Anterior cingulate cortex (tissue), 58 donors: ENCODE results near the gene FAHD1.
A peak's percentile ranks its signal among the peaks of the same experiment; 100 is the strongest.

ENCODE experiments used
- DNase-seq, 58 donors: peaks; one replicate each; lab custom pipeline; 2025; lab: John Stamatoyannopoulos, UW

FAHD1 gene

GRCh38 chr16:1826691-1827573, at the start of gene FAHD1, which contains the start of gene HAGH:
FAHD1 (plus strand) TSS chr16:1827206; CDS start chr16:1827239, 33 bp downstream.
HAGH (minus strand) TSS chr16:1826825; CDS start chr16:1826787, 38 bp downstream.
- DNase-seq: peak; percentile 45 to 99 (median 92)

- no peak for DNase-seq
Measured at GRCh38 chr16:1777375-1778199, 49.4 kb upstream of the FAHD1 start.

- DNase-seq: no peak
Measured at GRCh38 chr16:1778200-1779179, 48.5 kb upstream of the FAHD1 start.

GRCh38 chr16:1779234-1779701, 47.7 kb upstream of the FAHD1 start:
- no peak for DNase-seq

DNA sequence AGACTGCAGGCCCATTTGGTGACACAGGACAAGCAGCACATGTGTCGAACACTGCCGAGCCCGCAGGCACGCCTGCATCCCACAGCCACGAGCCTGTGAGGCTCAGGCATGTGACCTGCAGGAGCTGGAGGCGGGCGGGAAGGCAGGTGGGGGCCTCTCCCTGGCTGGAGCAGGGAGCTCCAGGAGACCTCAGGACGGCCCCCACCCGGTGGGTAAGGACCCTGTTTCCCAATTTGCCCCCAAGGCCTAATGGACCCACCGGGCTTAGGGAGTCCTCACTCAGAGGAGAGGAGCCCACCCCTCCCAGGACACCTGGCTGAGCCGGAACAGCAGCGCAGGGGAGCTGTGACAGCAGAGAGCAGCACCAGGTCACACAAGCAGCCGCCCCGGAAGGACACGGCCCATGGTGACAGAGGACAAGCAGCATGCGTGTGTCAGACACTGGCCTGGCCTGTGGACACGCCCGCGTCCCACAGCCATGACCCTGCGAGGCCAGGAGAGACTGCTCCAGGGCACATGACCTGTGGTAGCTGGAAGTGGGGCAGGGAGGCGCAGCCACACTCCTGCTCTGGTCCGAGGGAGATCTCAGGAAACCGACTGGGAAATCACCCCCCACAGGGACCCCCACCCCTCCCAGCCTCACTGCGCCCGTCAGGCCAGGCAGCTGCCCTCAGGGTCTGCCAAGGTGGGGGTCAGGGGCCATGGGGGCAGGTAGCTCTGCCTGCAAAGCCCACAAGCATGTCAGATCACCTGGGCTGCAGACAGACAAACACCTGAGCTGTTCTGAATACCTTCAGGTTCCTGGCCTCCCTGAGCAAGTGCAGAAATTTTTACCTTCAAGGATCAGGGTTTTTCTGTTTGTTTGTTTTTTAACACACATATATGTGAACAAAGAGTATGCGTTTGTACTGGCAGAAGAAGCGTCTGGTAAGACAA, 47.0 kb upstream of the FAHD1 start:
- no peak for DNase-seq

GRCh38 chr16:1780677-1781072, 46.3 kb upstream of the FAHD1 start:
- DNase-seq: no peak

DNA sequence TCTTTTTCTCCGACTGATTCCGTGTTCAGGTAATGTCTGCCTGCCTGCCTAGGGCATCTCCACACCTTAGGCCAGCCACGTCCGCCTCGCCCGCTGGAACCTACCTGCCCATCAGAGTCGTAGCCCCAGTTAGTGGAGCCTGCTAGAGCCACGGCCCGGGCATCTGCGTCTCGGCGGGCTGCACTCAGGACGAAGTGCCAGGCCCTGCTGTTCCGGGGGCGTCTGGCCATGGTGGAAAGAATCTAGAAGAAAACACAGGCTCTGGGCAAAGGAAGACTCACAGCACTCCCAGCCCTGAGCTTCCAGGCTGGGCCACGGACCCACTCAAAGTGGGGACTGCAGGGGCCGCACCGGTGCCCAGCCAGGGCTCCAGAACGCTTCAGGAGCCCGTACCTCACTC, 45.8 kb upstream of the FAHD1 start:
- no peak for DNase-seq

- peak in 1 of 58 donors; percentile 41 for DNase-seq
Measured at GRCh38 chr16:1781758-1782407, 45.1 kb upstream of the FAHD1 start.

GRCh38 chr16:1782408-1783264, 44.4 kb upstream of the FAHD1 start, which contains the start of the genes NUBP2 and SPSB3:
NUBP2 (plus strand) TSS chr16:1782960; CDS start chr16:1783021, 61 bp downstream.
SPSB3 (minus strand) TSS chr16:1782571; CDS start chr16:1781483, 1,088 bp downstream.
- DNase-seq: peak; percentile 95 to 100 (median 100)

- no peak for DNase-seq
Measured at GRCh38 chr16:1784977-1785845, 41.8 kb upstream of the FAHD1 start.

DNA sequence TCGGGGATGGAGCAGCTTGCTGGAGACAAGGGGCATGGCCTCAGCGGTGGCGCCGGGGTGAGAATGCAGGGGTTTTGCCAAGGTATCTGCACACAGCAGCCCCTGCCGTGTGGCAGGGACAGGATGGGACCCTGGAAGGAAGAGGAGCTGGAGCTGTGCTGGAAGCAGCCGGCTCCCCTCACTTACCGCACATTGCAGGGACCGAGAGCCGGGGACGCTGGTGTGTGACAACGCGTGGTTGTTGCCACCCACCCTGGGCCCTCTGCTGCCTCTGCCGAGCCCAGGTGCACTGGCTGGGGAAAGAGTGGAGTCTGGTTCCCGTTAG, 41.2 kb upstream of the FAHD1 start:
- DNase-seq: no peak

GRCh38 chr16:1786242-1787055, 40.6 kb upstream of the FAHD1 start:
- no peak for DNase-seq

- no peak for DNase-seq
Measured at GRCh38 chr16:1787056-1787321, 40.0 kb upstream of the FAHD1 start.

DNA sequence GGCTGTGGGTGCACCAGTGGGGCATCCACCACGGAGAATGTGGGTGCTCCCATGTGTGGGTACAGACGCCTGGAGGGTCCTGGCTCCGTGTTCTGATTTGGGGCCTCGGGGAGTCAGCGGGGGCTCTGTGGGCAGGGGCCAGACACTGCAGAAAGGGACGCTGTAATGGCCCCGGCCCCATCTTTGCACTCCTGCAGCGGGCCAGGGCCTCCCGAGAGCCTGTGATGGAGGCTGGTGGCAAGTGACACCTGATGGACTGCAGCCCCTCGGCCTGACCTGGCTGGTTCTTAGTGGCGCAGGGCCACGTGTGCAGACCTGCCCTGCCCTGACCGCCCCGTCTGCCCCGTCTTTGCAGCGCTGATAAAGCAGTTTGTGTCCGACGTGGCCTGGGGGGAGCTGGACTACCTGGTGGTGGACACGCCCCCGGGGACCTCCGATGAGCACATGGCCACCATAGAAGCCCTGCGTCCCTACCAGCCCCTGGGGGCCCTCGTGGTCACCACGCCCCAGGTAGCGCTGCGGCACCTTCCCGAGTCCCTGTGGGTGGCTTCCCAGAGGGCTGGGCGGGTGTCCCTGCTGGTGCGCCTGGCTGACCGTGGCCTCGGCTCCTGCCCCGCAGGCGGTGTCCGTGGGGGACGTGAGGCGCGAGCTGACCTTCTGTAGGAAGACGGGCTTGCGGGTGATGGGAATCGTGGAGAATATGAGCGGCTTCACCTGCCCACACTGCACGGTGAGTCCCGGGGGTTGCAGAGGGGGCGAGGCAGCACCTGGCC, 39.5 kb upstream of the FAHD1 start:
- no peak for DNase-seq
